Psoas muscle (tissue), 8 donors: ENCODE results near the gene SYNPR. TPM values are rescaled to one million over a fixed set of nuclear protein-coding genes. Genes with fewer than 3 reads are reported as not detected.

Experiments
- ATAC-seq, 4 donors: fragments of 200-7000 bp; cut with Tn5 transposase; one replicate each; pipeline ENCODE4 v1.9.1; 2020; ENCODE audit warnings: moderate library complexity in 3 of 4, mild to moderate bottlenecking in 2 of 4
- DNase-seq, 2 donors: peaks; one replicate each; pipeline ENCODE4 v3.0.0-alpha.2; 2020
- H3K27ac ChIP-seq: fragments of 200-600 bp; one replicate; pipeline ENCODE4 v1.8.0; 2022
- H3K27me3 ChIP-seq, 3 donors: fragments of 200-600 bp in 1 of 3; one replicate each; pipeline versions ENCODE4 v1.6.1 to v1.8.0; 2013 to 2022; ENCODE audit warnings: low read length in 2 of 3, mild to moderate bottlenecking in 2 of 3, moderate library complexity in 1 of 3; ENCODE audit not compliant: insufficient read depth in 3 of 3
- H3K36me3 ChIP-seq, 2 donors: fragments of 200-600 bp in 1 of 2; one replicate each; pipeline versions ENCODE4 v1.6.1 to v1.8.0; 2013 to 2022; ENCODE audit warnings: low read depth in 1 of 2, mild to moderate bottlenecking in 1 of 2, moderate library complexity in 1 of 2; ENCODE audit not compliant: insufficient read depth in 1 of 2
- H3K4me1 ChIP-seq: fragments of 200-600 bp; one replicate; pipeline ENCODE4 v1.8.0; 2022
- H3K4me3 ChIP-seq: fragments of 200-600 bp; one replicate; pipeline ENCODE4 v1.8.0; 2022; ENCODE audit warnings: mild to moderate bottlenecking
- H3K9me3 ChIP-seq: fragments of 200-600 bp; one replicate; pipeline ENCODE4 v1.8.0; 2022
- WGBS, 3 donors: extraction: QIAGEN DNeasy Blood & Tissue Kit; methylation state at CpG; one replicate each; pipeline versions ENCODE4 v1.1.6 to v1.1.7; 2013; 5-methylcytosine and 5-hydroxymethylcytosine counted together
- intact Hi-C, 2 donors: fragments of 100-400 bp; cut with DNase I; formaldehyde crosslinking; loops; one replicate each; pipeline versions ENCODE4 v1.11.0 to v1.14.2; 2022
- polyA plus RNA-seq, 3 donors: library from polyadenylated mRNA; stranded (reverse); fragments of 200-250 nt; gene quantifications; one replicate each; pipeline ENCODE4 v1.2.3, GENCODE V29; 2013
- total RNA-seq, 4 donors: library from RNA; stranded (reverse); fragmentation: NEBNext Ultra II Directional in 2 of 4; extraction: Animal tissue kit (Norgen Biotek cat#: 25700) in 2 of 4; gene quantifications; one replicate each; pipeline versions ENCODE4 v1.2.1 to v1.2.4, GENCODE V29; 2021 to 2023
- TF ChIP-seq, protein P1 (sequence below): fragments of 200-600 bp; IDR thresholded peaks from one replicate; pipeline ENCODE4 v1.8.0; 2022; ENCODE audit warnings: antibody characterized with exemption
- donor health status: healthy with polysubstance abuse.
- donor health status: DM: no; HTN: no; CAD: no; lungs with moderate emphysema.
- donor health status: Bipolar disorder and iron deficiency.
- donor health status: healthy.
- donor health status: DM: yes; HTN: yes; CAD: no.
- donor health status: DM: no; HTN: no; CAD: no.
- donor health status: DM: no; HTN: no; CAD: no.
- donor health status: DM: yes; HTN: yes; CAD: no.

The SYNPR gene
- total and polyA plus RNA-seq, 7 donors, result 0.03 TPM; not detected in 6

DNA sequence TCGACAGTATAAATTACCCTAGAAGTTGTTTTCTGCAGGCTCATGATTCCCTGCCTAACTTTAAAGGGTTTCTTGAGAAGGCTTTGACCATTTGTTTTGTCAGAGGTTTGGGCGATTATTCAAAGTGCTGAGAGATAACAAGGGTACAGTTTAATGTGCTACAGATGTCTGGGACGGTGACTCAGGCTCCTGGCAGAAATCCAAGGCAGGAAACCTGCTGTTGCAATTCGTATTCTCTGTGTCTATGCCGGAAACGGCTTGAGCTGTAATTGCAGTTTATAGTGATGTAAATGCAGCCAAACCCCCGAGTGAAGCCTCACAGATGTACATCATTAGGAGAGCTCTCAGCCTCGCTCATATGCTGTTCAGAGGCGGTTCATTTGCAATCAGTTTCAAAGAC, 65.6 kb downstream of the SYNPR start:
- H3K36me3 ChIP-seq, result no peaks in the 10 kb centered on the region
- no peak overlapping the region for H3K27ac ChIP-seq
- intact Hi-C loops, result no loop called here
- H3K27me3 ChIP-seq, result peaks cover 0 to 2% (median 0%) of the 10 kb centered on the region in 3 donors
- DNase-seq, result peak; percentile 69 to 76
- 2% methylated on average over 9 of the region's 9 CpGs for WGBS, 3 donors
- TF ChIP-seq, protein P1, sequence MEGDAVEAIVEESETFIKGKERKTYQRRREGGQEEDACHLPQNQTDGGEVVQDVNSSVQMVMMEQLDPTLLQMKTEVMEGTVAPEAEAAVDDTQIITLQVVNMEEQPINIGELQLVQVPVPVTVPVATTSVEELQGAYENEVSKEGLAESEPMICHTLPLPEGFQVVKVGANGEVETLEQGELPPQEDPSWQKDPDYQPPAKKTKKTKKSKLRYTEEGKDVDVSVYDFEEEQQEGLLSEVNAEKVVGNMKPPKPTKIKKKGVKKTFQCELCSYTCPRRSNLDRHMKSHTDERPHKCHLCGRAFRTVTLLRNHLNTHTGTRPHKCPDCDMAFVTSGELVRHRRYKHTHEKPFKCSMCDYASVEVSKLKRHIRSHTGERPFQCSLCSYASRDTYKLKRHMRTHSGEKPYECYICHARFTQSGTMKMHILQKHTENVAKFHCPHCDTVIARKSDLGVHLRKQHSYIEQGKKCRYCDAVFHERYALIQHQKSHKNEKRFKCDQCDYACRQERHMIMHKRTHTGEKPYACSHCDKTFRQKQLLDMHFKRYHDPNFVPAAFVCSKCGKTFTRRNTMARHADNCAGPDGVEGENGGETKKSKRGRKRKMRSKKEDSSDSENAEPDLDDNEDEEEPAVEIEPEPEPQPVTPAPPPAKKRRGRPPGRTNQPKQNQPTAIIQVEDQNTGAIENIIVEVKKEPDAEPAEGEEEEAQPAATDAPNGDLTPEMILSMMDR, result no peak
- ATAC-seq, result peak in 2 of 4 donors; percentile 36 to 65
- no peaks in the 10 kb centered on the region for H3K9me3 ChIP-seq
- H3K4me1 ChIP-seq, result no peaks in the 10 kb centered on the region
- H3K4me3 ChIP-seq, result no peak overlapping the region

DNA sequence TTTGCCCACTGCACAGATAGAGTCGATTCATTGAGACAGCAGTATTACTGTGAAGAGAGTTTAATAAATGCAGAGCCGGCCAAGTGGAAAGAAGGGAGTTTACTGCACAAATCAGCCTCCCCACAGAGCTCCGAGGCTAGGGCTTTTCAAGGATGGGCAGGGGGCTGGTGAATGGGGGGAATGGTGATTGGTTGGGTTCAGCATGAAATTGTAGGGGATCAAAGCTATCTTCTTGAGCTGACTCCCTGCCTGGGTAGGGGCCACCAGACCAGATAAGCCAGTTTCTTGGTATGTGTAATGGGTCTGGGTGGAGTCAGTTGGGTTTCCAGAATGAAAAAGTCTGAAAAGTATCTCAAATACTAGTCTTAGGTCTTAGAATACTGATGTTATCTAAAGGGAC, 66.6 kb downstream of the SYNPR start:
- ATAC-seq, result no peak
- DNase-seq, result no peak
- TF ChIP-seq, protein P1, result no peak
- H3K9me3 ChIP-seq, result no peaks in the 10 kb centered on the region
- no peaks in the 10 kb centered on the region for H3K36me3 ChIP-seq
- H3K27ac ChIP-seq, result no peak overlapping the region
- intact Hi-C loops, result no loop called here
- H3K4me3 ChIP-seq, result no peak overlapping the region
- no peaks in the 10 kb centered on the region for H3K4me1 ChIP-seq
- H3K27me3 ChIP-seq, result peaks cover 0 to 2% (median 0%) of the 10 kb centered on the region in 3 donors
- WGBS, 3 donors, result 46 to 58% (median 51%) methylated on average over 3 of the region's 3 CpGs

DNA sequence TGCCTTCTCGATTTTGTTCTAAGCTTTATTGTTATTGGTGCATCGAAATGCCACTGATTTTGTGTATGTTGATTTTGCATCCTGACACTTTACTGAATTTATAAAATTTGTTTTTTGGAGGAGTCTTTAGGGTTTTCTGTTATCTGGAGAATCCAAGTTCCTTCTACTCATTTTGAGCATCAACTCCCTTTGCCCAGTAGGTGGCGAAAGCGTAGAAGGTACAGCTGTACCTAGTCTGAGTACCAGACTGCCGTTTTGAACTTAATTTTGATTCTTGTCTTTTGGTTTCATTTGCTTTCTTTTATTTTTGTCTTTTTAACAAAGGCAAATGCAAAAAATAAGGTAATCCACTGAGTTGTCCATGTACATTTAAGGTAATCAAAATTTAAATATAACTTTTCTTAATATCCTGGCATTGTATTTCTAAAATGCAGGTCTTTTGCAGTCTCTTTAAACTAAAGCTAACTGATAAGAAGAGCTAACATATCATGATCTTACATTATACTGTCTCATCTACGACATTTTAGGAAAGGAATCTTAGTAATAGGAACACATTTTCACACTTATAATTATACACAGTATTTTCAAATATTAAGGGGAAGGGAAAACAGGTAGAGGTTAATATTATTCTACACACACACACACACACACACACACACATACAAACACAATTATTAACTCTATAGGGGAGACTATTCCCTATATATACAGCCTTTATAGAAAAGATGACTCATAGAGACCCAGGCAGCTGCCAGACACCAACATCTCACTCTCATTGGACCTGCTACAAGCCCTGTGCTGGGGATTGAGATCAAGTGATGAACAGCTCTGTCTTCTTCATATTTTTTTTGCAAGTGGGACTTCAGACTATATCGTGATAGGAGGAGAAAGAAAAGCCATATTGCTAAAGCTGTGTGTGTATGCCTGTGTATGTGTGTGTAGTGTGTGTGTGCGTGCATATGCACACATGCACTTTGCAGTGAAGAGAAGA, 71.8 kb downstream of the SYNPR start:
- Histone ChIP-seq H3K4me3 (no peak overlapping the region), H3K36me3 (no peaks in the 10 kb centered on the region), H3K27me3 (peaks cover 0 to 7% (median 2%) of the 10 kb centered on the region in 3 donors), H3K9me3 (no peaks in the 10 kb centered on the region), H3K27ac (no peak overlapping the region), H3K4me1 (no peaks in the 10 kb centered on the region)
- ATAC-seq, result peak in 1 of 4 donors; percentile 62
- intact Hi-C loops, result loop anchor here in 1 of 2 donors (2.0 kb wide), 1 partner anchor 469 kb away; the partner anchor contains the start of gene C3orf49
- 18 to 26% (median 22%) methylated on average over 8 of the region's 8 CpGs for WGBS, 3 donors
- TF ChIP-seq, protein P1, result peak; percentile 64
- DNase-seq, result peak in 1 of 2 donors; percentile 42

DNA sequence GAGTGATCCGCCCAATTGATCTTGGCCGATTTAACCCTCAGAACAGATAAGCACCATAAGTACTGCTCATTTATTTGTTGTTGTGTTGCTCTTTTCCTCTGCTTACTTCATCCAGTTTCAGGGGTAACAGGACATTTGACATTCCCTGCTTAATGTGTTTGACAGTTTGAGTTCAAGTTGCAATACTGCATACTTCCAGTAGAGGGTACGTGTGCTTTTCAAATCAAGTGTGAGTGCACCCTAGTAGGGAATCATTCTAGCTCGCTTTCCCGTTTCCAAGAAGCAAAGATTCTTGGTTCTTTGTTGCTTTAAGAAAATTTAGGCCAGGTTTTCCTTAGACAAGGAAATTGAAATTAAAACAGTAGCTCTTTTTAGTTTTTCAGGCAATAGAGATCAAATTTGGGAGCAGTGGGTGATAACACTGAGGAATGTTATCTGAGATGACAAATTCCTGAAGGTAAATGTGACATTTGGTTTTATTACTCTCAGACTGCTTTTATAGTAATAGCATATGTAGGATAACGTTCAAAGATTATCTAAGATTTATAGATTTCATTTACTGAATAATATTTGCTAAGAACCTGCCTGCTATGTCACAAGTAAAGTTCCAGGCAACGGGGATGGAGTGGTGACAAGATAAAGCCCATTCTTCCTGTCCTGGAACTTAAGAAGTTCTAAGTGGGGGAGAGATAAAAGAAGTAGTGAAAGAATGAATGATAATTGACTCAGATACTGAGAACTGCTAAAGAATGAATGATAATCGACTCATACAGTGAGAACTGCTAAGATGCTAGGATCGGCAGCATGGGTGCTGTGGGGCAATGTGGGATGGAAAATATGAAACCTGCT, 73.3 kb downstream of the SYNPR start:
- Histone ChIP-seq H3K4me1 (no peaks in the 10 kb centered on the region), H3K27ac (no peak overlapping the region), H3K4me3 (no peak overlapping the region), H3K27me3 (peaks cover 0 to 7% (median 2%) of the 10 kb centered on the region in 3 donors), H3K36me3 (no peaks in the 10 kb centered on the region), H3K9me3 (no peaks in the 10 kb centered on the region)
- DNase-seq (no peak), ATAC-seq (peak in 2 of 4 donors; percentile 60 to 76)
- intact Hi-C loops, result loop anchor here (1.0 to 2.0 kb wide), 2 partner anchors 467 kb away; partner anchors contain the start of gene C3orf49 (in 1 of the 2)
- TF ChIP-seq, protein P1, result peak; percentile 74
- 32 to 37% (median 35%) methylated on average over 9 of the region's 9 CpGs for WGBS, 3 donors
